GM12878 (cell line): ENCODE data around the gene CBLB. TPM values are rescaled to one million over a fixed set of nuclear protein-coding genes. Genes with fewer than 3 reads are reported as not detected.

Experiments used
- ATAC-seq: fragments of 200-7000 bp; cut with Tn5 transposase; 3 replicates; pipeline ENCODE4 v1.9.1; 2020; ENCODE audit warnings: mild to moderate bottlenecking, moderate library complexity
- BruUV-seq: library from RNA; stranded (reverse); fragments of 400-500 nt; replicated peaks from 2 replicates; lab custom pipeline; 2021; lab: Mats Ljungman, UMichigan
- CTCF ChIA-PET: fragments of 300-600 bp; sonication (Branson Sonifier 250); formaldehyde crosslinking; extraction: SDS; loops from one replicate; lab custom pipeline; 2021; ENCODE audit warnings: inconsistent platforms; lab: Yijun Ruan, JAX
- POLR2A ChIA-PET: fragments of 350-600 bp; formaldehyde crosslinking; extraction: SDS; loops from one replicate; lab custom pipeline; 2021; ENCODE audit warnings: inconsistent platforms; lab: Charles Lee
- RAD21 ChIA-PET: fragments of 300-600 bp; sonication (Branson Sonifier 250); formaldehyde crosslinking; loops from one replicate; lab custom pipeline; 2023; ENCODE audit warnings: antibody characterized with exemption; ENCODE audit not compliant: unreplicated experiment; lab: Charles Lee
- SMC1A ChIA-PET: fragments of 300-600 bp; sonication (Branson Sonifier 250); formaldehyde crosslinking; loops from one replicate; lab custom pipeline; 2023; ENCODE audit not compliant: unreplicated experiment, uncharacterized antibody; lab: Charles Lee
- DNase-seq: peaks from one replicate; pipeline ENCODE4 v3.0.0-alpha.2; 2011; ENCODE audit warnings: low read depth, low spot score
- FAIRE-seq: peaks from 3 replicates; lab custom pipeline; 2011; peaks lifted over from hg19 to GRCh38; lab: Jason Lieb, UNC
- H2AFZ ChIP-seq: 2 replicates; pipeline ENCODE4 v1.6.0; 2011; ENCODE audit warnings: low read depth, low read length, control low read depth; ENCODE audit not compliant: control insufficient read depth
- H3K27ac ChIP-seq: 2 replicates; pipeline ENCODE4 v1.5.1; 2011; ENCODE audit warnings: control low read depth; ENCODE audit not compliant: control insufficient read depth, insufficient read depth
- H3K27me3 ChIP-seq, 2 experiments: replicated peaks in 1 of 2; 2 replicates each; pipeline versions ENCODE4 v1.6.0 to v1.6.1; 2011; ENCODE audit warnings: low read length in 1 of 2; ENCODE audit not compliant: control insufficient read depth in 2 of 2, insufficient read depth in 2 of 2
- H3K36me3 ChIP-seq, 2 experiments: 2 replicates each; pipeline ENCODE4 v1.5.1; 2011; ENCODE audit warnings: low read length in 1 of 2; ENCODE audit not compliant: control insufficient read depth in 2 of 2, insufficient read depth in 2 of 2
- H3K4me1 ChIP-seq: 2 replicates; pipeline ENCODE4 v1.6.1; 2011; ENCODE audit warnings: mild to moderate bottlenecking, low read length, moderate library complexity, mixed read lengths; ENCODE audit not compliant: control insufficient read depth, insufficient read depth
- H3K4me2 ChIP-seq: 2 replicates; pipeline ENCODE4 v1.6.0; 2011; ENCODE audit warnings: control low read depth; ENCODE audit not compliant: control insufficient read depth, insufficient read depth
- H3K4me3 ChIP-seq: fragments of 200-600 bp; sonication (generic); 2 replicates; pipeline ENCODE4 v1.5.1; 2016
- H3K79me2 ChIP-seq: 2 replicates; pipeline ENCODE4 v1.6.0; 2011; ENCODE audit warnings: low read length; ENCODE audit not compliant: control insufficient read depth, insufficient read depth
- H3K9ac ChIP-seq: 2 replicates; pipeline ENCODE4 v1.8.0; 2011; ENCODE audit warnings: low read length, control low read depth, mixed read lengths; ENCODE audit not compliant: control insufficient read depth, insufficient read depth
- H3K9me3 ChIP-seq: replicated peaks from 3 replicates; pipeline ENCODE4 v1.5.1; 2011; ENCODE audit warnings: mild to moderate bottlenecking, low read length; ENCODE audit not compliant: control insufficient read depth, insufficient read depth
- H4K20me1 ChIP-seq: 2 replicates; pipeline ENCODE4 v1.6.0; 2011; ENCODE audit not compliant: control insufficient read depth, insufficient read depth
- CREM ChIP-seq: IDR thresholded peaks from 2 replicates; pipeline ENCODE4 v1.6.1; 2014; ENCODE audit warnings: antibody characterized with exemption, low read depth
- EED ChIP-seq: sonication (generic); IDR thresholded peaks from 2 replicates; pipeline ENCODE4 v1.6.1; 2016; ENCODE audit warnings: antibody characterized with exemption, low read depth
- MLLT1 ChIP-seq: fragments of 450-650 bp; IDR thresholded peaks from 2 replicates; pipeline ENCODE4 v1.6.1; 2016; ENCODE audit warnings: mild to moderate bottlenecking
- PKNOX1 ChIP-seq: fragments of 450-650 bp; IDR thresholded peaks from 2 replicates; pipeline ENCODE4 v1.6.1; 2016; ENCODE audit warnings: mild to moderate bottlenecking
- POLR2A ChIP-seq: IDR thresholded peaks from 2 replicates; pipeline ENCODE4 v1.6.1; 2011; ENCODE audit warnings: low read depth, mild to moderate bottlenecking, low read length
- RAD21 ChIP-seq: IDR thresholded peaks from 2 replicates; pipeline ENCODE4 v1.6.1; 2011; ENCODE audit warnings: mild to moderate bottlenecking, low read depth, low read length, moderate library complexity; ENCODE audit not compliant: insufficient read depth
- RELB ChIP-seq: fragments of 450-650 bp; IDR thresholded peaks from 2 replicates; pipeline ENCODE4 v1.6.1; 2017; ENCODE audit warnings: low read depth, mild to moderate bottlenecking, moderate library complexity
- SUZ12 ChIP-seq: fragments of 200-600 bp; sonication (generic); IDR thresholded peaks from one replicate; pipeline ENCODE4 v1.6.1; 2018; ENCODE audit warnings: antibody characterized with exemption, mild to moderate bottlenecking; ENCODE audit not compliant: unreplicated experiment
- YY1 ChIP-seq: IDR thresholded peaks from 2 replicates; pipeline ENCODE4 v1.6.1; 2011; ENCODE audit warnings: low read depth, mild to moderate bottlenecking, low read length
- ZBTB40 ChIP-seq: fragments of 450-650 bp; IDR thresholded peaks from 2 replicates; pipeline ENCODE4 v1.6.1; 2016; ENCODE audit warnings: mild to moderate bottlenecking, moderate library complexity, borderline replicate concordance
- WGBS: methylation state at CpG from one replicate; pipeline ENCODE4 v1.1.6; 2016; ENCODE audit warnings: low lambda C conversion rate; ENCODE audit not compliant: insufficient replicate concordance, insufficient coverage; ENCODE audit errors: missing lambda C conversion rate; 5-methylcytosine and 5-hydroxymethylcytosine counted together
- in situ Hi-C: fragments of 300-500 bp; cut with MboI; formaldehyde crosslinking; loops from 9 replicates; pipeline ENCODE4 v1.14.3; 2018; ENCODE audit warnings: mixed read lengths
- intact Hi-C: fragments of 100-400 bp; cut with micrococcal nuclease; formaldehyde crosslinking; loops from one replicate; pipeline ENCODE4 v1.14.2; 2022; ENCODE audit not compliant: unreplicated experiment
- polyA plus RNA-seq, 11 experiments: library from polyadenylated mRNA; depleted of rRNA in 4 of 11; unstranded in 6 of 11; stranded (reverse) in 5 of 11; fragments of >200 nt; fragmentation: Nextera tagmentation in 4 of 11; fragmentation: Illumina TruSeq in 1 of 11; extraction: Ambion mirVana in 4 of 11; extraction: Trizol in 1 of 11; gene quantifications; 1 replicate in 1 of 11; 2 replicates in 10 of 11; pipeline versions ENCODE4 v1.2.1 to v1.2.3, GENCODE V29; 2011 to 2016; ENCODE audit warnings: inconsistent platforms in 2 of 11, missing spikeins in 2 of 11, low read depth in 1 of 11
- total RNA-seq, 4 experiments: library from RNA; depleted of rRNA in 3 of 4; stranded (reverse); fragments of >200 nt in 3 of 4; fragmentation: Illumina TruSeq in 1 of 4; extraction: Trizol in 1 of 4; gene quantifications; 2 replicates each; pipeline versions ENCODE4 v1.2.1 to v1.2.3, GENCODE V29; 2013 to 2021

CBLB gene
- total and polyA plus RNA-seq, 10 of the 15 experiments (the other 5 are each of a cell fraction or from before 2014, with no cell fraction given): 17.2 to 107 (median 41.9) TPM

GRCh38 chr3:105826778-105827634 lies 41.8 kb downstream of the CBLB start (continued):
- peak; percentile 62 for TF ChIP-seq RELB
- peak; percentile 54; the same call in 1 of the 2 replicates for TF ChIP-seq EED
- peak; percentile 51; the same call in 1 of the 2 replicates for TF ChIP-seq MLLT1
- TF ChIP-seq YY1: 0 out of 2 replicates have a peak, but pooled peaks have one; percentile 9
- peak; percentile 88 for TF ChIP-seq CREM
- TF ChIP-seq, all 136 proteins: peak for 40

- ChIA-PET POLR2A (interaction anchor here (1.1 kb wide), 1 partner anchor 23 kb away, joined by 5 read pairs; no protein-coding TSS in a partner anchor), SMC1A (interaction anchor here (0.6 to 13.7 kb wide), 12 partner anchors 11 to 493 kb away, joined by 3 to 154 read pairs (median 4); no protein-coding TSS in a partner anchor), RAD21 (interaction anchor here (1.2 to 1.7 kb wide), 8 partner anchors 11 to 37 kb away, joined by 3 to 10 read pairs (median 4); no protein-coding TSS in a partner anchor), CTCF (interaction anchor here (1.5 to 2.0 kb wide), 2 partner anchors 14 to 26 kb away, joined by 4 to 5 read pairs; no protein-coding TSS in a partner anchor)
- Histone ChIP-seq H3K27me3 (no peaks in the 10 kb centered on the region), H3K79me2 (peaks cover 19% of the 10 kb centered on the region), H3K9ac (no peak overlapping the region), H2AFZ (no peak overlapping the region), H4K20me1 (no peaks in the 10 kb centered on the region), H3K27ac (no peak overlapping the region), H3K4me2 (no peak overlapping the region), H3K36me3 (peaks cover 0 to 3% of the 10 kb centered on the region in 2 experiments; a peak in 1 of 4 replicates), H3K4me3 (no peak overlapping the region), H3K9me3 (no peaks in the 10 kb centered on the region), H3K4me1 (peaks cover 22% of the 10 kb centered on the region)
- in situ Hi-C loops: no loop called here
- no peak for ATAC-seq
- no TSS peak for BruUV-seq
- no peak for TF ChIP-seq PKNOX1
- TF ChIP-seq RAD21: no peak
- no peak for TF ChIP-seq ZBTB40
- peak; percentile 11; the same call in 1 of the 2 replicates for TF ChIP-seq POLR2A
- no peak for TF ChIP-seq SUZ12
- intact Hi-C loops: no loop called here
- WGBS: 100% methylated on average over 2 of the region's 2 CpGs
- FAIRE-seq: no peak
- DNase-seq: no peak
Measured at GRCh38 chr3:105824129-105824528, 44.7 kb downstream of the CBLB start.
